Medulla oblongata (tissue), 1 donor: ENCODE data around the gene COPB2.
"Not testable (repeated sequence)": the region's sequence is repeated elsewhere in the genome, so short reads cannot be mapped to it uniquely, and the experiment has no call there.

Experiments
- DNase-seq: peaks from one replicate; pipeline ENCODE4 v3.0.0-alpha.2; 2015; ENCODE audit errors: extremely low spot score

Gene COPB2

DNA sequence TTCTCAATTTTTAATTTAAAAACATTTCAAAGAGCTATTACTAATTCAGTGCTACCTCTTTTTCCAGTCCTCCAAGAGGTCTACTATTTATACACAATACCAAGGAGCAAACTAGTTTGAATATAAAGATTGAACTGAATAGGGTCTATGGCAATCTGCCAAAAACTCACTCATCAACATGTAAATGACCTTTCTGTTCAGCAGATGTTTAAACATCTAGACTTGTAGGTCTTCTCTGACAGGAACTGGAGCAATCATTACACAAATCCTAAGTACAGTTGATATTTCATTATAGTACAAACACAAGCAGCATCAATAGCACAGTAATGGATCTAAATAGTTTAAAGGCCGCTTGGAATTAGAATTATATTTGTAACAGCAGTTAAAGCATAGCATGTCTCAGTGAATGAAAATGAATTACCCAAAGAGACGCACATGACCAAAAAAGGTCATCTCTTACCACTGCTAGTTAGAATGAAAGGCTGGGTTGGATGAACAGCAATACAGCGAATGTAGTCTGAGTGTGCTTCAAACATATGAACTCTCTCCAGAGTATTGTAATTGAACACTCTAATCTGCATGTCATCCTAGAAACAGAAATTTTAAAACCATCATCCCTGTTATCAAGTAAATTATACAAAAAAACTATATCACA is 10.7 kb downstream of the COPB2 start:
- DNase-seq: no peak

DNA sequence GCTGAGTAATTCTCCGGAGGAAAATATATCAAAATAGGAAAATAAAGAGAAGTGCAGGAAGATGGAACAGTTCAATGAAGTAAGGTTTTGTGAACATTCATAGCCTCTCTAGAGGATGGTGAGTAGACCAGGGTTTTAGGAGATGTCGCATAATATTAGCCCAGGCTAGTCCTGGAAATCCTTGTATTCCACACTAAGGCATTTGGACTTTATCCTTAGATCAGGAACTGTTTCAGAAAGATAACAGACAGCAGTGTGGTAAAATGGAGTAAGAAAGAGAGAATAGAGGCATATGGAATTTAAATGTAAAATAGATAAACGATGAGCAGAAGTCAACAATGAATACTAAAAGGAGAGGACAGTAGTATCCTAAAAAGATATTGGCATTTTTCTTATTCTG is 12.1 kb downstream of the COPB2 start:
- no peak for DNase-seq

DNA sequence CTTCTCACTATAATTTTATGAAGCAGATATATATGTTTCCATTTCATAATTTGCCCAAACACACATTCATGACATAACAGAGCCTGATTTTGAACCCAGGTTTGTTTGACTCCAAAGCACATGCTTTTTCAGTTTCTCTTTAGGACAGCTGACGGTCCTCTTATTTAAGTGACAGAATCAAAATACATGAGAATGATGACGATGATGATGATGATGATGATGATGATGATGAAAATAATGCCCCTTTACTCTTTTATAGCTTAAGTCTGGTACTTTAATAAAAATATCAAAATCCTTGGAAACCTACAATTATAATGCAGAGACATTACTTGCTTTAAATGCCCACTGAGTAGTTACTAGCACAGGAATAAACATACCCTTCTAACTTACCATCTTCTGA is 15.3 kb downstream of the COPB2 start:
- no peak for DNase-seq

DNA sequence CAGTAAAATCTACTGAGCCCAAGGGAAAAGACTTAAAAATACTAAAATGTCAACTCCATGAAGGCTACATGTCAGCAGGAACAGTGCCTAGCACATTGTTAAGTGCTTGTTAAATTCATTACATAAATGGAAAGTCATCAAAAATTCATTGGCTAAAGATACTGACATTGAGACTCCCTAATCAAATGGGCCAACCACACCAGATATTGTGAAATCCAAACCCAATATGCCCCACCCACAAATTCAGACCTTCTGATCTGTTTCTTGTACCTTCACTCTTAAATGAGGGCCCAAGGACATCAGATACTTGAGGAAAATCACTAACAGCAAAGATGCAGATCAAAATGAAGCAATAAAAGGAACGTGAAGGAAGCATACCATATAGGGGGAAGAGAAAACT is 24.9 kb downstream of the COPB2 start:
- no peak for DNase-seq

DNA sequence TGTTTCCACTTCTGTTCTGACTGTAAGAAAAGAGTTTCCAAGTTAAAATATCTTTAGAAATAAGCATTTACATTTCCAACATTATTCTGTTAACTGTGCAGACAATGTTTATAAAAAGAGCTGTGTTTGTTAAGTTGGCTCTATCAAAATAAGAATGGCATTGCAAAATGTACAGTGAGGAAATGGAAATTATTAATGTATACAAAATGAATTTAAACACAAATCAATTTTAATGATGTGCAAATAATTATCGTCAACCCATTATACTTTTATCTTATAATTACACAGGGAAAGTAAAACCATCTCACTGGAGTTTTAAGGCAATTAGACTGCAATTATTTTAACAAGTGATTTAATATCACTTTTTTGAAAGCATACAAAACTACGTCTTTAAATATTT is 28.2 kb downstream of the COPB2 start:
- DNase-seq: no peak

DNA sequence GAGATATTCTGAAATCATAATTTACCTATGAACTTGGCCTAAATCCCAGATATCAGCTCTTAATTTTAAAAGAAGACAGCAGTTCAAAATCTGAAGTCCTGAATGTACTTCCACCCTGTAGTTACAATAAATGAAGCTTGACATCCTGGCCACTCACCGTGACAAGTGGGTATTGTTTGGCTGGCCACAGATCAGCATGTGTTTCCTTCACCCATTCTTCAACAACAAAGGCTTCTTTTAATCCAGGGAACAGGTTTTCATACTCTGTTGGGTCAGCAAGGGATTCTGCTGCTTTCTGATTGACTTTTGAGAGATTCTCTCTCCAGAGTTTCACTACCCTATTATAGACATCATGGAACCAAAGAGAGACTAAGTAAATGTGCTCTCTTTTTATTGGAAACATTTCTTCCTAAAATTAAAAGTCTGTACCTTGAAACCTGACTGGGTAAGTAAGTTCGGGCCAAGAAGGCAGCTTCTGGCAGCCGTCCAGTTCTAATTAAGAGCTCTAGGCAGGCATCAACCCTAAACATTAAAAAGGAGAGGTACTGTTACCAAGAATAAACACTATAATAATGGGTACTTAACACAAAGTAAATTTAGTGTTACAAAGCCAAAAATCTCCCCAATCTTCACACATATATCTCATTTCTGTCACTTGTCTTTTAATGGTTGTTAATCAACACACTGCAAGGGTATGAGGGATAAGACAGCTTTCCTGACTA is 30.4 kb downstream of the COPB2 start:
- DNase-seq: peak; percentile 46

DNA sequence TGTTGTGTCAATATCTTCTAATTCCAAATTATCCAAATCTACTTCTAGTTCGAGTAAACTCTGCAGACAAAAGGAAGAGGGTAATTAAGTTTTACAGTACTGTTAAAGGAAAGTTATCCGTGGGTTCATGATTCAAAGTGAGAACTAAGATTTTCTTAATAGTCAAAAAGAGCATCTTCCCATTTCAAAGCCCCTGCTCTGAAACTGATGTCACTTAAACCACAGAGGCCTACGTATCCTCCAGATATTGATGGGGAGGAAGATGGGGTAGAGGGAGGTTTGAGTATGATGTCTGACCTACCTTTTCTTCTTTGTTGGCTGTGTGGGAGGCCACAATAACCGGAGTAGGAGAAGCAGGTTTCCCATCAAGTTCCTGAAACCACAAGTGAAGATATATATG is 31.5 kb downstream of the COPB2 start:
- DNase-seq: no peak

DNA sequence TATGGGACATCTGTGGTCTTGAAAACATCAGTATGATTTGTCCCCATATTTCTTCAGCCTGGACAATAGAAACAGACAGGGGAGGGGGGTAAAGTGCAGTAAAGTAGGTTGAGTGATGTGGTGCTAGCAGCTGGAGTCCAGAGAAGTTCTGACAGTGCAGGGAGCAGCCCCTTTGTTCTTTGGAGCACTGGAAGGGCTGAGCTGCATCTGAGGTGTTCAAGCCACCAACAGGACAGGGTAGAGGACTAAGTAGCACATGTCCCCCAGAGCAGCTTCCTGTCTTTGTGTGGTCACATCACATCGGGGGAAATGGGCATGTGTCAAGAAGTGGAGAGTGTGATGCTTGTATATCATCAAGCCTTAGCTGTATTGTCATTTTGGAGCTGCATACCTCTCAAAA is 33.6 kb downstream of the COPB2 start:
- DNase-seq: no peak

DNA sequence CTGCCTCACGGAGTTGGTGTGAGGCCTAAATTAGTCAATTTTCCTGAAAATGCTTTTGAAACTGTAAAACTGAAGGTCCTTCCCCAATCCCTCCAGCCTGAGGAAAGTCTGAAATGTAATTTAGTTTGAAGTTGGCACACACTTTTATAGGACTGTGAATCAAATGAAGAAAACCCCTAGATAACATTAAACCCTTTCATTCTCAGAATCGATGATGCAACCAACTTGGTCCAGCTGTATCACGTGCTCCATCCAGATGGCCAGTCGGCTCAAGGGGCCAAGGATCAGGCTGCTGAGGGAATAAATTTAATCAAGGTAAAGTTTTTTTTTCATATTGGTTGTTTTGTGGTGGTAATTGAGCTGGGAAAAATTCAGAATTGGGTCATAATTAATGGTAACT is 34.0 kb downstream of the COPB2 start:
- DNase-seq: peak; percentile 45

DNA sequence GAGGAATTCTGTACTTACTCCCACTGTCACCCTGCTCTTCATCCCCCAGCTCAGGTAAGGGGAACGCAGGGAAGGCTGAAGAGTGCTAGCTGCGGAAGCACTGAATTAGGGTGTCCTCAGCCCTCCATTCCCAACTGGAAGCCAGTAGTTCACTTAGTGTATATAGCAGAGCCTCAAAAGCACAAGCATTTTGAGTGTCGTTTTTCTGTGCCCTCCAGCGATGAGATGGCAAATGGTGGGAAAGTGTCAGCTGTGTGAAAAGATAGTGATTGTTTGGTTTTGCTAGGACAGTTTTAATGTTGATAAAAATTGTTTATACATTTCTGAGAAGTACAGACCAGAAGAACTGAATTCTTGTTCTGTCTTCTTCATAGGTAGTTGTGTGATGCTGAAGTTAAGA is 34.8 kb downstream of the COPB2 start:
- no peak for DNase-seq

DNA sequence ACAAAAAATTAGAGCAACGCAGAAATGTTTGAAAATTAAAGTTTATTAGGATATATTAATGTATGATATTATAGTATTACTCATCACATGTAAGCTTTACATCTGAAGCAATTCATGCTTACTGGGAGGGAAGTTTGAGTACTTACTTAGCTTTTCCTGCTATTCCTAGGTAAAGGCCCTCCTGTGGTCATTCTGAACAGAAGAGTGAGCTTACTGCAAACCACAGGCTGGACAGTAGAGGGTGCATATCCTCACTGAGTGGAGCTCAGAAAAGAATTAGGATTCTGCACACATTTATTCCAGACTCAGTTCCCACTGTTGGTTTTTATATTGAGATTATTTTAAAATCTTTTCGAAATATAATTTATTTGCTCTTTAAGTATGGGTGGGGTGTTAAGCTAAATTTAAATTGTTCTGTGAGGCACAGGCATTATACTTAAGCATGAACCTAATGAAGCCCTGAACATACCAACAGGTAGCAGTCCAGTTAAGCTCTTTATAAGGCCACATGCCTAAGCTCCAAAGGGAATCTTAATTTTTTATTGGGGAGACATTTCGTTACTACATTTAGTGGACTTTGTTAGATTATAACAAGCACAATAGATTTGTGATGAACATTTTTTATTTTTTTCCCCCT is 35.4 kb downstream of the COPB2 start:
- DNase-seq: peak; percentile 58

DNA sequence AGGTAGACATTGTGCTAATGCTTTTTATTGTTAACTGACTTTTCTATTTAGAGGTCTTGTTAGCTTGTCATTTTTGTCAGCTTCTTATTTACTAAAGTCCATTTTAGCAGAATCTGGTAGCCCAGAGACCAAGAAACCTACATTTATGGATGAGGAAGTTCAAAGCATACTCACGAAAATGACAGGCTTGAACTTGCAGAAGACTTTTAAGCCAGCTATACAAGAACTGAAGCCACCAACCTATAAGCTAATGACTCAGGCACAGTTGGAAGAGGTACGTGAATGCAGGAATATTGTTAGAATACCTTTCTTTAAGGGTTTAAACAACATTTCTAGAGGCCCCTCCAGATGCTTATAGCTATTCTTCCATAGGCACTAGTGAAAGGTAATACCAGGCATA is 42.7 kb downstream of the COPB2 start:
- no peak for DNase-seq

DNA sequence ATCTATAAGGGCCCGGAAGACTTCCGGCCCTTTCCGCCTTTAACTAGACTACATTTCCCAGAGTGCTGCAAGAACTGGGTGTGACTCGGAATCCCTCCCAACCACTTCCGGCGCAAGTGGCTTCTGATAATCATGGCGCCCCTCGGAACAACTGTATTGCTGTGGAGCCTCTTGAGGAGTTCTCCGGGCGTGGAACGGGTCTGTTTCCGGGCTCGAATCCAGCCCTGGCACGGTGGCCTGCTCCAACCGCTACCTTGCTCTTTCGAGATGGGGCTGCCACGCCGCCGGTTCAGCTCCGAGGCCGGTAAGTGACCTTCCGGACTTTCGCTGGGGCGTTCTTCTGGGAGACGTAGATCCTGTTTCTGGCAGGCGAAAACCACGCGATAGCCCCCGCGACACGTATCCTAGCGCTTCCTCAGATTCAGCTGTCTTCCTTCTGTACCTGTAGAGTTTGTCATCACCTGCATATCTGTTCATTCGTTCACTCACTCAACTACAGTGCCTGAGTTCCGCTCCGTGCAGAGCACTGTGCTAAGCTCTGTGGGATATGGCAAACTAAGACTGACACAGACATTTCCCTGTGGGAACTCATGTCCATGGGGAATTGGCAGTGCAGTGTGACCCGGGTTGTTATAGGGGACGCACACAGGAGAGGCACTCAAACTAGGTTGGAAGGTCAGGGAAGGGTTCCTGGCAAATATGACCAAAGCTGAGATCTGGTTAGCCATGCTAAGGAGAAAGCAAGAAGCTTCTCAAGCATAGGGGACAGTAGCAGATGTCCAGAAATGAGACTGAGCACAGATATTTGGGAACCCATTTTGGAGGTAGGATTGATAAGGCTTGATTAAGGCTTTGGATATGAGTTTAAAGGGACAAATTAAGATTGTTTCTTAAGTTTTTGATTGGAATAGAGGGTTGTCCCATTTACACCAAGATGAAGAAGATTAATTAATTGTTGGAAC is 45.3 kb downstream of the COPB2 start, which contains the start of gene MRPS22:
TSS of gene MRPS22 (plus strand) at position 126 of the 962 bp plus-strand sequence. CDS start at position 133, 7 bp downstream.
- peak; percentile 93 for DNase-seq

DNA sequence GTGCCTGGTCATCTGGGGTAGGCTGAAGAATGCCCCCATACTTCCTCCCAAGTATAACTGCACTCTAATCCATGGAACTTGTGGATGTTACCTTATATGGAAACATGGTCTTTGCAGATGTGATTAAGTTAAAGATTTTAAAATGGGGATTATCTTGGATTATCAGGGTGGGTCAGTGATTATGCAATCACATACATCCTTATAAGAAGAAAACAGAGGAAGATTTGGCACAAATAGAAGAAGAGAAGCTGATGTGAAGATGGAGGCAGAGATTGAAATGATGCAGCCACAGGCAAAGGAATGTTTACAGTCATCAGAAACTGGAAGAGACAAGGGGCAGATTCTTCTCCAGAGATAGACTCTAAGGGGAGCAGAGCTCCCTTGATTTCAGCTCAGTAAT is 47.4 kb downstream of the COPB2 start:
- DNase-seq: no peak

DNA sequence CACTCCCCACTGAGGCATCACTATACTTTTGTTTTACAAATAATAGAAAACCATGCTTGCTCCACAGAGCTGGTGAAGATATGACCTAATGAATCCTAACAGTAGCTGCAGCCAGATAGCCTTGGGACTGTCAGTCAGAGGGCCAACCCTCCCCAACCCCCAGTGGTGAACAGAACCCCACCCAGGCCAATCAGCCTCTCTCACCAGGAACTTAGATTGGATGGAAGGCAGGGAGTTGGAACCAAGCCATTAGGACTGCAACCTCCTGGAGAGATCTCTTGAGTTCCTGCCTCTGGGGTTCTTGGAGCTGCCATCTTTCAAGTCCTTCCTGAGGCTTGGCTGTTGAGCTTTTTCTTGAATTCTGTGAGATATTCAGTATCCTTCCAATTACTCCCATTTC is 48.7 kb downstream of the COPB2 start:
- no peak for DNase-seq

DNA sequence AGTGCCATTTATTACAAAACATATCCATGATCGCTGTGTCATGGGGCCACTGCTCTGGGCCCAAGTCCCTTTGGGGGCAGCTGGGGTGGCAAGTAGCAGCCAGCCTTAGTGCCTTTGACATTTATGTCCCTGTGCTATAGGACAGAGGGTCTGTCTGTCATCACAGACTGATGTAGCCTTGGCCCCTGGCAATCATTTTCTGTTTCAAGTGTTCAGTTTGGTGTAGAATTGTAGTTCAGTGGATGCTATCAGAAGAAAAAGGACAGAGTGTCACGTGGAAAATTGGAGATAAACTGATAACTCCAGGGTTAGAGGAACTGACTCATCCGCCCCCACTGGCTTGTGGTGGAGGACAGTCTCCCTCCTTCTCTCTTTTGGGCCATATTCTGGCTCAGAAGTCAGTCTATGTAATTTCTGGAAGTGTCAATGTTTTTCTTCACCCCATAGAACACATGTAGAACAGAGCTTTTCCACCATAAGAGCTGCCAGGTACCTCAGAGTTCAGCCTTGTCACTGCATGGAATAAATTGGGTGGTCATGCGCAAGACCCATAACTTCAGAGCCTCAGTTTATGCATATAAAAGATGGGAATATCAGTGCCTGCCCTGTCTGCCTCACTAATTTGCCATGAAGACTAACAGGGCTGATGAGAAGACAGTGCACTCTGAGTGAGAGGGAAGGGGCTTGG is 50.1 kb downstream of the COPB2 start:
- DNase-seq: no peak

DNA sequence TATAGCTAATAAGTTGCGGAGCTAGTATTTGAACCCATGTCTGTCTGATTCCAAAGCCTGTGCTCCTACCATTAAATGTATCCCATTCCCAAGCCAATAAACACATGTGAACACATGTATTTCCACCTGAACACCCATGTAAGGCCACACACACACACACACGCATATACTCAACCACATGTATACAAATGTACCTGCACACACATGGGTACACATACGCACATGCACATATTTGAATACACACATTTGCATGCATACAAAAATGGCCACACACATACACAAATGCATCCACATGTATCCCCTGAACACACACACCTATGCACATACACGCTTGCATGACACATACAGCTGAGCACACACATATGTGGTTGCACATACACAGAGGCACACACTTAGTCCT is 51.0 kb downstream of the COPB2 start:
- DNase-seq: no peak

DNA sequence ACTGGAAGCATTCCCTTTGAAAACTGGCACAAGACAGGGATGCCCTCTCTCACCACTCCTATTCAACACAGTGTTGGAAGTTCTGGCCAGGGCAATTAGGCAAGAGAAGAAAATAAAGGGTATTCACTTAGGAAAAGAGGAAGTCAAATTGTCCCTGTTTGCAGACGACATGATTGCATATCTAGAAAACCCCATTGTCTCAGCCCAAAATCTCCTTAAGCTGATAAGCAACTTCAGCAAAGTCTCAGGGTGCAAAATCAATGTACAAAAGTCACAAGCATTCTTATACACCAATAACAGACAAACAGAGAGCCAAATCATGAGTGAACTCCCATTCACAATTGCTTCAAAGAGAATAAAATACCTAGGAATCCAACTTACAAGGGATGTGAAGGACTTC is 54.8 kb downstream of the COPB2 start:
- not testable (repeated sequence) for DNase-seq

DNA sequence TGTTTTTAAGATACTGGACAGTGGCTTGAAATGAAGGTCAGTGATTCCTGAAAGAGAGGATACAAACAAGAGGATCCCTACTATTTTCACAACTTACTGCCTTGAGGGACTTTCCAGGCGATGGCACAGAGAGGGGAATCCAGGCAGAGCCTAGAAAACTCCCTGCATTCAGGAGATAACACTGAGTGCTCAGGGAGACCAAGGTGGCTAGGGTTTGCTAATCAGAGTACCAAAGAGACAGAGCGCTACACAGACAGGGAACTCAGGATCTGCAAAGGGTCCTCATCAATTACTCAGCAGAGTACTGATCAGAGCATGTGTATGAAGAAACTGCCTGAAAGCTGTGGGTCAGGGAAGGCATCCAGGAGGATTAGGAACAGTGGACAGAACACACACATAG is 57.4 kb downstream of the COPB2 start:
- DNase-seq: no peak

DNA sequence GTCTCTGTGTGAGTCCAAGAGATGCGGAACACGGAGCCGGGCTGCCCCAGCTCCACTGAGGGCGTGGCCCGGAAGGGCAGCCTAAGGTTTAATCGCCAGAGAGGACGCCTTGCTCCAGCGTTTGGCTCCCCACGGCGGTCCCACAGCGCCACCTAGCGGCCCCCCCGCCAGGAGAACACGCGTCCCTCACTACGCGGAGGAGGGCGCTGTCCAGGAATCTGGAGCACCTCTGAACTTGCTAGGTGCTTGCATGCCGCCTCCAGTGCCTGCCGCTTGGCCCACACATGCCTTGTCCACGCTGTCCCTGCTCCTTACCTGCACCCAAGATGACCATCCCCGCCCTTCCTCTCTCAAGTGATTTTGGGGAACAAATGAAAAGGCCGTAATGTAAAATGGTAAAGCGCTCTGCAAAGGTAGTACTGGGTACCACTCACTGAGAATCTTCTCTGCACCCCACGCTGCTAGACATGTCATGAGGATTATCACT is 60.0 kb downstream of the COPB2 start:
- DNase-seq: peak; percentile 79

DNA sequence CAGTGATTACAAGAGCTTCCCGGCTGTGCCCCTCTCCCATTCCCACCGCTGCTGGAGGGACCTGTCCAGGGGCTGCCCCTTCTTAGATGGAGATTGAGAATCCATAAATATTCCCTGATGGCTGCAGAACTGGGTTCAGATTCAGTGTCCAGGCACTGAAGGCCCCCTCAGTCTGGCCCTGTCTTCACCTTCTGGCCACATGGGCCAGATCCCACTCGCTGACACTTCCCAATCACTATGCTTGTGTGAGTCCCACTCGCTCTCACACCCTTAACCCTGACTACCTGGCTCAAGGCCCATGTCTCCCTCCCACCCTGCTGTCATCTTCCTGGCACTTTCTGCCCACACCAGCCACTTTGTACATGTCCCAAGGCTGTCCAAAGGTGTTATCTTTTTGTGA is 61.1 kb downstream of the COPB2 start:
- no peak for DNase-seq
